HPDE6-E6E7 (cell line): ENCODE measurements around the gene HLCS.
"Not testable (repeated sequence)": the region's sequence is repeated elsewhere in the genome, so short reads cannot be mapped to it uniquely, and the experiment has no call there.

ENCODE experiments used
- DNase-seq: peaks from one replicate; pipeline ENCODE4 v3.0.0; 2011; ENCODE audit warnings: missing footprints; ENCODE audit errors: extremely low spot score

Gene HLCS

DNA sequence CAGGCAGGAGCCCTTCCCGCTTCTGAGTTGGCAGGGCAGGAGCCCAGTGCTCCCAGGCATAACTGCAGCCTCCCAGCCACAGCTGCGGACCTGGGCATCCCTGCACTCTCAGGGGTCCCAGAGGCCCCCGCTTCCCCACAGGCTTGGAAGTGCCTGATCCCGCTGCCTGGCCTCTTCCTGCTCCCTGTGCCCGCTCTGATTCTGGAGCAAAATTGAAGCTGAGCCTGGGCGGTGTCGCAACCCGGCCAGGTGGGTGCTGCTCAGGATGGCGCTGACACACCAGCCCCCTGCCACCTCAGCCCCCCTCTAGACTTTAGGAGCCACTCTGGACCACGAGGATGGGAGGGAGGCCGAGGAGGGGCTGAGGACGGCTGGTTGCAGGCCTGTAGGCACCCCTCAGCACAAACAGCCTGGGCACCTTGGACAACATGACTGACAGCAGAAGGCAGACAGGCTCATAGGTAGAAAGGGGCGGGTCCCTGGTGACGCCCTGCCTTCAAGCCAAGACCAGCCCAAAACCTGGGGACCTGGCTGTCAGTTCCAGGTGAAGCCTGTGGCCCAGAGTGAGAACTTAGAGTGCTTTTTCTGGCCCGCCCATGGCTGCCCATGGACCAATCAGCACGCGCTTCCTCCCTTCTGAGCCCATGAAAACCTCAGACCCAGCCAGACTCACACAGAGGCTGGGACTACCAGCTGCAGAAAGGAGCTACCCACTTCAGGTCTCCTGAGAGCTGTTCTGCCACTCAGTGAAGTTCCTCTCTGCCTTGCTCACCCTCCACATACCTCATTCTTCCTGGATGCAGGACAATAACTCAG lies 7.2 kb downstream of the HLCS start:
- no peak for DNase-seq

- DNase-seq = no peak
Observed at GRCh38 chr21:36955783-36956182, 10.7 kb downstream of the HLCS start.

- not testable (repeated sequence) for DNase-seq
Observed at GRCh38 chr21:36952331-36952730, 14.1 kb downstream of the HLCS start.

DNA sequence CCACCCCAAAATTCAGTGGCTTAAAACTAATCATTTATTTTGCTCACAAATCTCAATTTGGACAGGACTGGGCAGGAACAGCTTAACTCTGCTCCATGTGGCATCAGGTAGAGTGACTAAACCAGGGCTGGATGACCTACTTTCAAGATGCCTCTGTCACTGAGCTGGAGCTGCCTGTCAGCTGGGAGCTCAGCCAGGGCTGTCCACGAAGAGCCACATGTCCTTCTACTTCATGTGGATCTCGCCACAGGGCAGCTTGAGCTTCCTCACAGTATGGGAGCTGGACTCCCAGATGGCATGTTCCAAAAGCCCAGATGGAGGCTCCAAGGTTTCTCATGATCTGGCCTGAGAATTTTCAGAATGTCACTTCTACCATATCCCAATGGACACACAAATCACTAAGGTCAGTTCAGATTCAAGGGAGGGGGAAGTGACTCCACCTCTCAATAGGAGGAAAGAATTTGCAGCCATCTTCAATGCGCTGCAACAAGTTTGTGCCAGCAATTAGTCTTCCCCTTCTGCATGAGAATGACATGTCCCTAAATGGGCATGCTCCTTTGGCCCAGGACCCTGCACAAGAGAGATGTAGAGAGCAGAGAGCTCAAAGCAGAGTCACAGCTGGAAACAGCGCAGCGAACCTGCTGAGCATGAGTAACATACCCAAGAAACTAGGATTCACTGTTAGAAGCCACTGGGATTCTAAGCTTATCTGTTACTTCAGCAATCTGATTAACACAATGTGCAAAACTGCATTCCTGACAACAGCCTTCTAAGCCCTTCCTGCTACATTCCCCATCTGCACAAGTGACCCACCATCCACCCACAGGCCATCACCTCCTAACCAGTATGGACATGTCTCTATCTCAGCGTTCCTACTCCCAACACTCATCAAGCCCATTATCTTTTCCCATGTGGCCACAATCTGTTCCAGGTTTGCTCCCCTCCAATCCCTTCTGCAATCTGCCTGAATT lies 17.0 kb downstream of the HLCS start:
- peak; percentile 67 for DNase-seq

GRCh38 chr21:36948686-36949085 lies 17.8 kb downstream of the HLCS start:
- DNase-seq = no peak

DNA sequence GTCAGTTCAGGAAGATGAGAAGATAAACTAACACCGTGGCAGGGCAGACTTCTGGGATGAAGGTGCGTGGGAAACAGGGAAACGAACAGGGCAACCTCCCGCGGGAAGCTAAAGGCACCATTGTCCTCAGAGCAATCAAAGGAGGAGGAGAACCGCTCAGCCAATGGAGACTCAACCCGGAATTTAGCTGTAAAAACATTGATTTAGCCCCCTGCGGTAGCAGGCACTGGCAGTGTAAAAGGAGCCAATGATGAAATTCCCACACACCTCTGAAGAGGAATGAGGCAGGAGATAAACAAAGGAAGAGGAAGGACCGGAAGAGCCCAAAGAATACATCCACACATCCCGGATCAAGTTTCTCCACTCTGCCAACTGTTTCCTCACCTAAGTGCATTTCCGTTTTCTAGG lies 19.5 kb downstream of the HLCS start:
- no peak for DNase-seq

DNA sequence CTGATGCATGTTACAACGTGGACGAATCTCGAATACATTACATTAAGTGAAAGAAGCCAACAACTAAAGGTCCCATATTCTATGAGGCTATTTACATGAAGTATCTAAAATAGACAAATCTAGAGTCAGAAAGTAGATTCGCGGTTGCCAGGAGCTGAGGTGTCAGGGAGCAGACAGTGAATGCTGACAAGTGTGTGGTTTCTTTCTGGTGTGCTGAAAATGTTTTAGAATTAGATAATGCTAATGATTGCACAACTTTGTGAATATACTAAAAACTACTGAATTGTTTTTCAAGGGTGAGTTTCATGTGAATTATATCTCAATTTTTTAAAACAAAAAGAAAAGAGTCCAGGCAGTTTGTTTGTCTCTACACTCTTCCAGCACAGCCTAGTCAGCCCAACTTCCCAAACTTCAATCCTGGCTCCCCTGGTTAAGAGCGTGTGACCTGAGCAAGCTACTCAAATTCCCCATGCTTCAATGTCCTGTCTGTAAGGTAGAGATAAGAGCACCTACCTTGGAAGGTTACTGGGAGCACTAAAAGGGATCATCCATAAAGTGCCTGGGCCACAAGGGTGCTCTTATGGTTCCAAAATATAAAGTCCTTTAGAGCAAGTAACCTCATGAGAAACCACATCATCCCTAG lies 20.9 kb downstream of the HLCS start:
- no peak for DNase-seq

DNA sequence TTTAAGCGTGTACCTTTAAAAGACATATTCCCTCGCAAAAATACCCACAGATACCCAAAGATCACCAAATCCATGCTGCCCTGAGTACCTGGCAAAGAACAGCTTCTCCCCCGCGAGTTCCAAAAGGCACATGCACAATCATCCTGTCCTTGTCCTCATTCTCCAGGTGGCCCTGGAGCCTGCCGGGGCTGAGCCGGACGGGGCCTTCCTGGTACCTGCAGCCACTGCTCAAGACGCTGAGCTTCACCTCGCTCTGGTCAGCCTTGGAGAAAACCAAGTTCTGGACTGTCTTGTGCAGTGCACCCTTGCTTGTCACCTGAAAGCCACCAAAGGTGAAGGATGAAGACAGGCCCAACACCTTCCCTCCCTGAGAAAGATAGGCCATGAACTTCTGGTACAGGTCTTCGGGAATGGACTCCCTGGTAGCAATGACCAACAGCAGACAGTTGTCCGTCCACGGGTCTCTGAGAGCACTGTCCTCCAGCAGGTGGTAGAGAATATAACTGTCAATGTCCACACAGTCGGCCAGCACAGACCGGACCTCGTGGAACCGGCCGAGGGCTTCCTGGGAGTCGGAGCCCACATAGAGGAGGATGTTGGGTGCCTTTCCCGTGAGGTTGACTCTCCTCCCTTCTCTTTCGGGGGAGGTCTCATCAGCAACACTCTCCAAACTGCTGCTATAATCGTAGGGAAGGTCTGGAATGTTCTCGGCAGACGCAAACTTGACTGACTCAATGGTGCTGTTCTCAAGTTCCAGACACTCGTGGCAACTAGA lies 29.9 kb downstream of the HLCS start:
- DNase-seq = no peak

GRCh38 chr21:36934864-36935420 lies 31.5 kb downstream of the HLCS start:
- DNase-seq = no peak

GRCh38 chr21:36932161-36932816 lies 34.2 kb downstream of the HLCS start:
- DNase-seq = no peak

GRCh38 chr21:36929622-36930021 lies 36.8 kb downstream of the HLCS start:
- peak; percentile 22 for DNase-seq

- no peak for DNase-seq
Observed at GRCh38 chr21:36928960-36929359, 37.5 kb downstream of the HLCS start.

GRCh38 chr21:36927719-36928117 lies 38.8 kb downstream of the HLCS start:
- peak; percentile 57 for DNase-seq

DNA sequence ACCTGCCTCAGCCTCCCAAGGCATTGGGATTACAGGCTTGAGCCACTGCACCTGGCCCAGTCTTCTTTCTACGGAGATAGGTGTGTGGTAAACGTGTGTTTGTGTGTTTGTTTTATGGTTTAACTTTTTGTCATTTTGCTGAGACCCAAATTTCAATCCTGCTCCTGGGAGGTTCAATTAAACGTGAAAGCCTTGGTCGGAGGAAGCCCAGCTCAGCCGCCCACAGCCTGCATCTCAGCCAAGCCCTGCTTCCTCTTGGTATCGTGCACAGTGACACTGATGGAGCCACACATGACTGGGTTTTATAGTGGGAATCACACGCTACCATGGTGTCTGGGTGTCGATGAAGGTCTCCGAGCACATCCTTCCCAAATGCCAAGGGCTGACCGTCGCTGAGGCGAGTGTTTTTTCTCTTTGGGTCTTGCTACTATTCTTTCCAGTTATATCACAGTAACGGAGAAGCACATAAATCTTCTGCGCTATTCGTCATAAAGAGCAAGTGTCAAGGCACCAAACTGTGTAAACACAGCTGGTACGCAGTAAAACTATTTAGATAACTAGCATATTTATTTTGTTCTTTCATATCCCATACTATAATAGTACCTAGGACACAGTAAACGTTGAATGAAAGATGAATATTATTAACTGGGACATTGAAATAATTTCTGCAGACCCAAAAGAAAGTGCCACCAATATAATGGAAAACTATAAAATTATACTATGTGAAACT lies 39.3 kb downstream of the HLCS start:
- DNase-seq = no peak

GRCh38 chr21:36923270-36923669 lies 43.2 kb downstream of the HLCS start:
- no peak for DNase-seq

- DNase-seq = no peak
Observed at GRCh38 chr21:36922861-36923260, 43.6 kb downstream of the HLCS start.

DNA sequence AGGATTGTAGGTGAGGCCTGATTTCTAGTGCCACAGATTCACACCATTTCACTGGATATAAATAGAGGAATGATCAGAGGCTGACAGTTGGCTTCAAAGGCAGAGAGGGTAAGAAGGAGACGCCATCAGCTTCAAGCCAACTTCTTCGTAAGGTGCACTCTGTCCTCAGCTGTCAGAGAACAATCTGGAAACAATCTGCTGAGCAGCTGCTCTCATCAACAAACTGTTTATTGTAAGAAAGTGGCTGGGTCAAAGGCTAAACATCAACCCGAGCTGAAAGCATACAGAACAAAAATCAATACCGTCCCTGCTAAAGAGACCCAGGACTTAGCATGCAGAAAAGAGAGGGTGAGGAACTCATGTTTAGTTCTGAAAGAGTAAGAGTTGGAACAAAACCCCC lies 48.2 kb downstream of the HLCS start:
- no peak for DNase-seq

DNA sequence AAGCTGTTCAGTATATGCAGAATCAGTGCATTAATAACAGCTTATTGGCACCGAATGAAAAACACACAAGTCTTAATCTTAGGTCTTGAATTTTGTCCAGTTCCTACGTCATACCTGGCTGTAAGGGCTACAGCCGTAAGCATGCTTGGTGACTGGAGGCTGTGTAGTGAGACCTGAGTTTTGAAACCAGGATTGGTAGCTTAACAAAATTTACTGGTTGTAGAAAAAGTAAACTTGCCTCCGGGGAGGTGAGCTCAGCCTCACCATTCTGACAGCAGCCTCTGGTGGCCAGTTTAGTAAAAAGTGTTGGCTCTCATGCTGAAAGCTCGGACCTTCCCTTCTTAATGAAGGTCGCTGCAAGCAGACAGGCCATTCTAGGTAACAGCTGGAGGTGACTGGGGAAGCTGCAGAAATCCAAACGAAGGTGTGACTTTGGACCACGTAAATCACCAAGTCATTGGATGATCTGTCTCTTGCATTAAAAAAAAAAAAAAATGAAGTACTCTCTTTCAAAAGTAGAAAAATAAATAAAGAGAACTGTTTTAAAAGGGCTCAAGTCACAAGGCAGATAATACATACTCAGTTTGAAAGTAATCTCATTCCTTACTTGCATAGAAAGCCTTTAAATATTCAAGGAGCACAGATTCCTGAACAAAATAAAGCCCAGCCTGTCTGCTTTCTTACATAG lies 48.9 kb downstream of the HLCS start:
- peak; percentile 49 for DNase-seq

- DNase-seq = no peak
Observed at GRCh38 chr21:36916718-36917117, 49.8 kb downstream of the HLCS start.
